CD4-positive, alpha-beta memory T cell (primary cell): ENCODE data around the gene IGF2BP3. TPM values are rescaled to one million over a fixed set of nuclear protein-coding genes. Genes with fewer than 3 reads are reported as not detected.

ENCODE experiments used
- CTCF ChIA-PET: fragments of 350-600 bp; sonication (Branson Sonifier 250); formaldehyde crosslinking; loops from one replicate; lab custom pipeline; 2021; ENCODE audit warnings: inconsistent platforms; ENCODE audit not compliant: partially characterized antibody; lab: Charles Lee
- POLR2A ChIA-PET: fragments of 350-600 bp; sonication (Branson Sonifier 250); formaldehyde crosslinking; loops from one replicate; lab custom pipeline; 2021; ENCODE audit not compliant: partially characterized antibody; lab: Charles Lee
- DNase-seq, 5 donors: peaks; one replicate each; pipeline versions ENCODE4 v3.0.0 to v3.0.0-alpha.2; 2020 to 2022; ENCODE audit warnings: mixed read lengths in 1 of 5
- H3K27ac ChIP-seq: one replicate; pipeline ENCODE4 v1.7.0; 2013; ENCODE audit warnings: low read depth, low read length
- H3K27me3 ChIP-seq: 2 replicates; pipeline ENCODE4 v1.7.0; 2013; ENCODE audit warnings: mild to moderate bottlenecking, low read length, moderate library complexity; ENCODE audit not compliant: insufficient read depth
- H3K36me3 ChIP-seq: 2 replicates; pipeline ENCODE4 v1.7.0; 2013; ENCODE audit warnings: mild to moderate bottlenecking, low read length, moderate library complexity; ENCODE audit not compliant: insufficient read depth
- H3K4me1 ChIP-seq: 2 replicates; pipeline ENCODE4 v1.7.0; 2013; ENCODE audit warnings: mild to moderate bottlenecking, low read length, moderate library complexity; ENCODE audit not compliant: insufficient read depth
- H3K4me3 ChIP-seq, 2 donors: one replicate each; pipeline ENCODE4 v1.7.0; 2013; ENCODE audit warnings: low read length in 2 of 2, mild to moderate bottlenecking in 1 of 2
- H3K9me3 ChIP-seq, 2 donors: one replicate each; pipeline ENCODE4 v1.7.0; 2013; ENCODE audit warnings: low read length in 2 of 2, control low read depth in 1 of 2; ENCODE audit not compliant: control insufficient read depth in 1 of 2
- H3K27ac Mint-ChIP-seq, 7 donors: one replicate each; pipeline ENCODE4 v1.8.0; 2020 to 2021; ENCODE audit warnings: mixed read lengths in 7 of 7, mild to moderate bottlenecking in 6 of 7, inconsistent platforms in 3 of 7, moderate library complexity in 3 of 7
- H3K27me3 Mint-ChIP-seq, 2 donors: one replicate each; pipeline ENCODE4 v1.8.0; 2020 to 2021; ENCODE audit warnings: mixed read lengths in 2 of 2
- H3K36me3 Mint-ChIP-seq, 2 donors: one replicate each; pipeline ENCODE4 v1.8.0; 2020 to 2021; ENCODE audit warnings: mixed read lengths in 2 of 2, inconsistent platforms in 1 of 2, mild to moderate bottlenecking in 1 of 2
- H3K4me1 Mint-ChIP-seq, 4 donors: one replicate each; pipeline ENCODE4 v1.8.0; 2020 to 2021; ENCODE audit warnings: mixed read lengths in 4 of 4, mild to moderate bottlenecking in 1 of 4
- H3K4me3 Mint-ChIP-seq, 8 donors: one replicate each; pipeline ENCODE4 v1.8.0; 2020 to 2021; ENCODE audit warnings: mixed read lengths in 8 of 8, mild to moderate bottlenecking in 7 of 8, moderate library complexity in 6 of 8, inconsistent platforms in 3 of 8
- H3K9me3 Mint-ChIP-seq, 8 donors: one replicate each; pipeline ENCODE4 v1.8.0; 2020 to 2021; ENCODE audit warnings: mixed read lengths in 8 of 8, mild to moderate bottlenecking in 5 of 8, inconsistent platforms in 3 of 8, moderate library complexity in 1 of 8
- intact Hi-C: fragments of 100-400 bp; cut with micrococcal nuclease; formaldehyde crosslinking; loops from one replicate; pipeline ENCODE4 v1.15.1; 2023
- polyA plus RNA-seq, 2 donors: library from polyadenylated mRNA; unstranded; fragments of 300-500 nt; fragmentation: Illumina TruSeq; gene quantifications; one replicate each; pipeline ENCODE4 v1.2.3, GENCODE V29; 2021
- total RNA-seq, 2 experiments: library from RNA; stranded (reverse); gene quantifications; one replicate each; pipeline ENCODE4 v1.2.3, GENCODE V29; 2021

The IGF2BP3 gene
- total and polyA plus RNA-seq, 4 experiments from 2014 or later, result not detected

GRCh38 chr7:23476286-23477156 lies 6.2 kb upstream of the IGF2BP3 start:
- Mint-ChIP-seq H3K36me3 (peaks cover 2 to 4% of the 10 kb centered on the region in 2 donors), H3K4me3 (no peak overlapping the region), H3K27me3 (peaks cover 43 to 50% of the 10 kb centered on the region in 2 donors), H3K27ac (peak overlapping the region in 1 of 7 donors; percentile 28), H3K9me3 (peaks cover 0 to 27% (median 13%) of the 10 kb centered on the region in 8 donors), H3K4me1 (peaks cover 2 to 16% (median 8%) of the 10 kb centered on the region in 4 donors)
- H3K27ac ChIP-seq, result no peak overlapping the region
- peaks cover 67% of the 10 kb centered on the region for H3K27me3 ChIP-seq
- no peak overlapping the region for H3K4me3 ChIP-seq
- H3K36me3 ChIP-seq, result no peaks in the 10 kb centered on the region
- peaks cover 16% of the 10 kb centered on the region for H3K4me1 ChIP-seq
- H3K9me3 ChIP-seq, result no peaks in the 10 kb centered on the region
- ChIA-PET POLR2A (no interaction called here), CTCF (no interaction called here)
- intact Hi-C loops, result loop anchor here (10.0 kb wide), 1 partner anchor 1098 kb away; the partner anchor contains the start of gene PALS2
- no peak for DNase-seq

- Mint-ChIP-seq H3K9me3 (peaks cover 0 to 26% (median 17%) of the 10 kb centered on the region in 8 donors), H3K4me1 (peaks cover 4 to 25% (median 15%) of the 10 kb centered on the region in 4 donors), H3K4me3 (no peak overlapping the region), H3K36me3 (peaks cover 4 to 6% of the 10 kb centered on the region in 2 donors), H3K27ac (peak overlapping the region in 2 of 7 donors; percentile 76 to 88), H3K27me3 (peaks cover 44 to 54% of the 10 kb centered on the region in 2 donors)
- Histone ChIP-seq H3K4me1 (peaks cover 25% of the 10 kb centered on the region), H3K27me3 (peaks cover 73% of the 10 kb centered on the region), H3K27ac (no peak overlapping the region), H3K9me3 (no peaks in the 10 kb centered on the region), H3K36me3 (no peaks in the 10 kb centered on the region), H3K4me3 (no peak overlapping the region)
- intact Hi-C loops, result loop anchor here (10.0 kb wide), 1 partner anchor 1099 kb away; the partner anchor contains the start of gene PALS2
- POLR2A ChIA-PET, result interaction anchor here (1.0 to 1.3 kb wide), 2 partner anchors 55 to 178 kb away, joined by 3 to 5 read pairs; no protein-coding TSS in a partner anchor
- no peak for DNase-seq
- CTCF ChIA-PET, result no interaction called here
These were observed 5.2 kb upstream of the IGF2BP3 start for GRCh38 chr7:23475576-23475839.

- Histone ChIP-seq H3K4me3 (no peak overlapping the region), H3K27me3 (peaks cover 78% of the 10 kb centered on the region), H3K36me3 (no peaks in the 10 kb centered on the region), H3K27ac (no peak overlapping the region), H3K4me1 (peaks cover 30% of the 10 kb centered on the region), H3K9me3 (no peaks in the 10 kb centered on the region)
- peak overlapping the region in 4 of 7 donors; percentile 37 to 88 (median 73) for H3K27ac Mint-ChIP-seq
- H3K27me3 Mint-ChIP-seq, result peaks cover 45 to 59% of the 10 kb centered on the region in 2 donors
- peaks cover 0 to 26% (median 17%) of the 10 kb centered on the region in 8 donors for H3K9me3 Mint-ChIP-seq
- intact Hi-C loops, result loop anchor here (5.0 to 10.0 kb wide), 2 partner anchors 463 to 1100 kb away; partner anchors contain the start of genes HYCC1 and PALS2
- H3K4me3 Mint-ChIP-seq, result peak overlapping the region in 6 of 8 donors; percentile 34 to 65 (median 58)
- ChIA-PET CTCF (no interaction called here), POLR2A (interaction anchor here (1.0 to 1.3 kb wide), 2 partner anchors 56 to 177 kb away, joined by 3 to 5 read pairs; no protein-coding TSS in a partner anchor)
- peaks cover 7 to 30% (median 19%) of the 10 kb centered on the region in 4 donors for H3K4me1 Mint-ChIP-seq
- peaks cover 4 to 7% of the 10 kb centered on the region in 2 donors for H3K36me3 Mint-ChIP-seq
- DNase-seq, result peak in 1 of 5 donors; percentile 26
These were observed 4.7 kb upstream of the IGF2BP3 start for GRCh38 chr7:23474829-23475575.

DNA sequence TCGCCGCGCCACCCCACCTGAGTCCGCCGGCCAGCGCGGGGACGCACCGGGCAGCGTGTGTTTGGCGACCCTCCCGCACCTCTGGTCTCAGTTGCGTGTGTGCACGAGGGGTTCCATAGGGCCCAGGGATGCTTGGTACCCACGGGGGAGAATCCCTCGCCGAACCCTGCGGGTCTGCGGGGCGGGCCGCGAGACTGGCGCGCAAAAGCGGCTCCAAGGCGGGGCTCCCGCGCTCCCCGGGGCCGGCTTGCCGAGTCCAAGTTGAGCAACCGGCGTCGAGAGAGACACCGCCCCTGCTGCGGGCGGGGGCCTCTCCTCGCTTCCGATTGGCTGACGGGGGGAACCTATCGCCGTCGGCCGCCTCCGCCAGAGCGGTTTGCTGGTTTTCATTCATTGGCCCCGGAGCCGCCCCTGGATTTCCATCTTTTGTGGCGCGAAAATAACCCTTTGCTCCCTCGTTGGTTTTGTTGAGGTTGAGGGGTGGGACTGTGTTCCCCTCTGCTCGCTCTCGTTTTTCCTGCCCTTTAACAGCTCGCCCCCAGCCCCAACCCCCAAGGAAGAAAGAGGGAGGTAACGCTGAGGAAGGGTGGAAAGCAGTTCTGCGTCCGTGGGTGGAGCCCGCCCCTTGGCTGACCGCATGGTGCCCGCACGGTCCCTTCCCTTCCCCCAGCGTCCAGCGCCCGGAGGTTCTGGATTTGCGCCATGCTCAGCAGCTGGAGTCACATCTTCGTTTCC lies 4.0 kb upstream of the IGF2BP3 start:
- intact Hi-C loops, result loop anchor here (5.0 to 10.0 kb wide), 2 partner anchors 462 to 1101 kb away; partner anchors contain the start of genes HYCC1 and PALS2
- CTCF ChIA-PET, result interaction anchor here (1.1 kb wide), 1 partner anchor 13 kb away, joined by 5 read pairs; no protein-coding TSS in a partner anchor
- Histone ChIP-seq H3K4me1 (peaks cover 37% of the 10 kb centered on the region), H3K27ac (no peak overlapping the region), H3K9me3 (no peaks in the 10 kb centered on the region), H3K36me3 (no peaks in the 10 kb centered on the region), H3K27me3 (peaks cover 81% of the 10 kb centered on the region), H3K4me3 (peak overlapping the region in 1 of 2 donors; percentile 3)
- peaks cover 9 to 33% (median 21%) of the 10 kb centered on the region in 4 donors for H3K4me1 Mint-ChIP-seq
- peaks cover 47 to 62% of the 10 kb centered on the region in 2 donors for H3K27me3 Mint-ChIP-seq
- peaks cover 0 to 26% (median 17%) of the 10 kb centered on the region in 8 donors for H3K9me3 Mint-ChIP-seq
- H3K36me3 Mint-ChIP-seq, result peaks cover 4 to 7% of the 10 kb centered on the region in 2 donors
- peak overlapping the region in 6 of 8 donors; percentile 34 to 65 (median 58) for H3K4me3 Mint-ChIP-seq
- peak in 4 of 5 donors; percentile 26 to 34 (median 28) for DNase-seq
- peak overlapping the region in 3 of 7 donors; percentile 70 to 88 (median 76) for H3K27ac Mint-ChIP-seq
- POLR2A ChIA-PET, result interaction anchor here (1.0 to 1.3 kb wide), 2 partner anchors 57 to 177 kb away, joined by 3 to 5 read pairs; no protein-coding TSS in a partner anchor

DNA sequence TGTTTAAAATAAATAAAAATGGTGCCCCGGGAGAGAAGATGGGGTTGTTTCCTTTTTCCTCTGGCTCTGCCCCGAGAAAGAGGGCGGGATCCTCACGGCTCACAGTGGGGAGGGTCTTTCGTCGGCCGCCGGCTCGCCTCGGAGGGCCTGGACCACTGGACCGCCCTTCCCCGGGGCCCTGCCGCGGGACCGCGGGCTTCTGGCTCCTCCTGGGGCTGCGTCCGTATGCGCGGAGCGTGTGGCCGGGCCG lies 3.5 kb upstream of the IGF2BP3 start:
- Histone ChIP-seq H3K27me3 (peaks cover 81% of the 10 kb centered on the region), H3K9me3 (no peaks in the 10 kb centered on the region), H3K4me1 (peaks cover 42% of the 10 kb centered on the region), H3K27ac (no peak overlapping the region), H3K4me3 (peak overlapping the region in 1 of 2 donors; percentile 3), H3K36me3 (no peaks in the 10 kb centered on the region)
- Mint-ChIP-seq H3K4me3 (no peak overlapping the region), H3K27ac (no peak overlapping the region), H3K36me3 (peaks cover 4 to 7% of the 10 kb centered on the region in 2 donors), H3K9me3 (peaks cover 0 to 26% (median 17%) of the 10 kb centered on the region in 8 donors), H3K4me1 (peaks cover 10 to 33% (median 22%) of the 10 kb centered on the region in 4 donors), H3K27me3 (peaks cover 46 to 59% of the 10 kb centered on the region in 2 donors)
- ChIA-PET POLR2A (interaction anchor here (0.9 to 1.7 kb wide), 2 partner anchors 58 to 175 kb away, joined by 4 to 5 read pairs; partner anchors contain the start of genes MALSU1 and TRA2A), CTCF (interaction anchor here (1.1 kb wide), 1 partner anchor 14 kb away, joined by 5 read pairs; no protein-coding TSS in a partner anchor)
- intact Hi-C loops, result loop anchor here (5.0 to 10.0 kb wide), 2 partner anchors 461 to 1101 kb away; partner anchors contain the start of genes HYCC1 and PALS2
- DNase-seq, result no peak
